Liver (tissue), 3 donors: ENCODE results near the gene FAM171A1.

Experiments used
- CTCF ChIP-seq: fragments of 150-350 bp; IDR thresholded peaks from 2 replicates; pipeline ENCODE4 v1.5.1; 2017; ENCODE audit warnings: improper control_type of control experiment, low read depth, low read length; ENCODE audit not compliant: missing input control
- GABPA ChIP-seq, 2 donors: IDR thresholded peaks in 1 of 2; conservative IDR thresholded peaks in 1 of 2; 2 replicates each; pipeline ENCODE4 v1.6.1; 2016; ENCODE audit warnings: antibody characterized with exemption in 2 of 2, mild to moderate bottlenecking in 1 of 2, moderate library complexity in 1 of 2
- HNF4A ChIP-seq, 2 donors: conservative IDR thresholded peaks; 2 replicates each; pipeline ENCODE4 v1.6.1; 2016; ENCODE audit warnings: antibody characterized with exemption in 2 of 2, mild to moderate bottlenecking in 2 of 2
- HNF4G ChIP-seq: IDR thresholded peaks from 2 replicates; pipeline ENCODE4 v1.6.1; 2016; ENCODE audit warnings: antibody characterized with exemption
- MAX ChIP-seq: IDR thresholded peaks from 2 replicates; pipeline ENCODE4 v1.6.1; 2016; ENCODE audit warnings: antibody characterized with exemption
- RAD21 ChIP-seq, 2 donors: IDR thresholded peaks; 2 replicates each; pipeline ENCODE4 v1.6.1; 2016; ENCODE audit warnings: antibody characterized with exemption in 2 of 2, mild to moderate bottlenecking in 2 of 2
- REST ChIP-seq: IDR thresholded peaks from 2 replicates; pipeline ENCODE4 v1.6.1; 2016; ENCODE audit warnings: antibody characterized with exemption, mild to moderate bottlenecking
- YY1 ChIP-seq: IDR thresholded peaks from 2 replicates; pipeline ENCODE4 v1.6.1; 2016; ENCODE audit warnings: antibody characterized with exemption, mild to moderate bottlenecking
- donor health status: healthy.
- donor health status: healthy.

- no peak for TF ChIP-seq YY1
- TF ChIP-seq RAD21 (IDR thresholded peaks at IDR 0.05): no peak
- no peak for TF ChIP-seq CTCF
- TF ChIP-seq REST: no peak
- no peak for TF ChIP-seq MAX
- no peak for TF ChIP-seq HNF4G
- no peak for TF ChIP-seq HNF4A (conservative IDR thresholded peaks at IDR 0.05)
- TF ChIP-seq GABPA (IDR thresholded peaks at IDR 0.05 in 1 of 2, conservative IDR thresholded peaks at IDR 0.05 in 1 of 2): no peak
Measured at GRCh38 chr10:15373199-15373598, 2.1 kb upstream of the FAM171A1 start.
